ENCODE data around the gene RAB8B. TPM values are rescaled to one million over a fixed set of nuclear protein-coding genes. Genes with fewer than 3 reads are reported as not detected.

The RAB8B gene
- total and polyA plus RNA-seq, 3 donors from 2014 or later, result 19.3 to 38.7 (median 20.8) TPM

Other genes starting within 250 kb of the RAB8B start
- 100 to 1,000 TPM; 126 TPM for gene TPM1, start 146.9 kb upstream of the RAB8B start, total RNA-seq
- gene TPM1, start 146.9 kb upstream of the RAB8B start, polyA plus RNA-seq (ENCODE audit: insufficient read depth, low read depth, low replicate concordance), result 135 TPM
- gene LACTB, start 67.7 kb upstream of the RAB8B start, total RNA-seq, result 10 to 100 TPM in 1 of 2 donors, 1 to 10 TPM in 1; 8.9 to 17.1 TPM
- 24.7 TPM for gene LACTB, start 67.7 kb upstream of the RAB8B start, polyA plus RNA-seq (ENCODE audit: insufficient read depth, low read depth, low replicate concordance)
- gene RPS27L, start 32.1 kb upstream of the RAB8B start, total RNA-seq, result 10 to 100 TPM; 34.3 to 46.6 TPM
- gene RPS27L, start 32.1 kb upstream of the RAB8B start, polyA plus RNA-seq (ENCODE audit: insufficient read depth, low read depth, low replicate concordance), result 69.7 TPM
- 10 to 100 TPM; 53.6 to 69.7 TPM for gene APH1B, start 88.0 kb downstream of the RAB8B start, total RNA-seq
- gene APH1B, start 88.0 kb downstream of the RAB8B start, polyA plus RNA-seq (ENCODE audit: insufficient read depth, low read depth, low replicate concordance), result 471 TPM
- gene CA12, start 192.2 kb downstream of the RAB8B start, total RNA-seq, result under 1 TPM; 0.55 to 0.68 TPM
- 8.0 TPM for gene CA12, start 192.2 kb downstream of the RAB8B start, polyA plus RNA-seq (ENCODE audit: insufficient read depth, low read depth, low replicate concordance)

Data from testis (tissue), 3 donors.